Transverse colon (tissue), 3 donors: ENCODE results near the gene USP22.
A peak's percentile ranks its signal among the peaks of the same experiment; 100 is the strongest.

ENCODE experiments used
- POLR2A ChIP-seq: fragments of 450-650 bp; IDR thresholded peaks from one replicate; pipeline ENCODE4 v1.6.1; 2016; ENCODE audit warnings: antibody characterized with exemption, mild to moderate bottlenecking, moderate library complexity
- TF ChIP-seq, protein P1 (sequence below), 5 experiments: fragments of 200-600 bp in 3 of 5; fragments of 450-650 bp in 2 of 5; sonication (generic) in 3 of 5; IDR thresholded peaks; 1 replicate in 2 of 5; 2 replicates in 3 of 5; pipeline ENCODE4 v1.5.1; 2016 to 2017; ENCODE audit warnings: antibody characterized with exemption in 5 of 5, inconsistent platforms in 3 of 5, mild to moderate bottlenecking in 2 of 5, moderate library complexity in 1 of 5

DNA sequence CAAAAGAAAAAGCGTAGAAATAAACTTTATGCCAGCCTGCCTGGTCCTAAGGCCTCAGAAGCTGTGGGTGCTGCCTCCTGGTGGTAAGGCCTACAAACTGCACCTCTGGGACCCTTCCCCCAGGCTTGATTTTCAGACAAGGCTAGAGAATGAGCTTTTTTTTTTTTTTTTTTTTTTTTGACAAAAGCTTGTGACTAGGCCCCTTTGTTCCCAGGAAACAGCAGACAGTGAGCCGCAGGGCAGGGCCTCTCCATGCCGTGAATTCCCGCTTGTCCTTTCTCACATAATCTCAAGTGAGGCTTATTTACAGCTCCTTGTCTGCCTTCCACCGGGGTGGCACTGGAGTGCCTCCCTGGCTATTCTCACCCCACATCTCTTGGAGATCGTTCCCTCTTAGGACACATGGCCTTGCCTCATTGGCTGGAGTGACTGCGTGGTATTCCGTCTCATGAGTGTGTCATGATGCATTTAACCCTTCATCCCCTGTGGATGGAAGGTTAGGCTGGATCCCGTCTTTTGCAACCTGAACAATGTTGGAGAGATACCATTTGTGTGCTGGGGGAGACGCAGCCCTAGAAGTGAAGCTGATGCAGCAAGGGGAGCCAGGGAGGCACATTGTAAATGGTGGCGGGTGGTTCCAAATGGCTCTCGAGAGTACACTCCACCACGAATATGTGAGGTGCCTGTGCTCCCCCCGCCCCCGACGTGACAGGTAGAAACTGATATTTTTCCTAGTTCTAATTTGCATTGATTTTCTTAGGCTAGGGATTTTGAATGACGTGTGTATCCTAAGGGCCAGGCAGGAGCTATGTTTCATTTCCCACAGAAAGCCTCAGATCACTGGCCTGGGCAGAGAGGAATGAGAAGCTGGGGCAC is 49.6 kb downstream of the USP22 start:
- TF ChIP-seq, protein P1, sequence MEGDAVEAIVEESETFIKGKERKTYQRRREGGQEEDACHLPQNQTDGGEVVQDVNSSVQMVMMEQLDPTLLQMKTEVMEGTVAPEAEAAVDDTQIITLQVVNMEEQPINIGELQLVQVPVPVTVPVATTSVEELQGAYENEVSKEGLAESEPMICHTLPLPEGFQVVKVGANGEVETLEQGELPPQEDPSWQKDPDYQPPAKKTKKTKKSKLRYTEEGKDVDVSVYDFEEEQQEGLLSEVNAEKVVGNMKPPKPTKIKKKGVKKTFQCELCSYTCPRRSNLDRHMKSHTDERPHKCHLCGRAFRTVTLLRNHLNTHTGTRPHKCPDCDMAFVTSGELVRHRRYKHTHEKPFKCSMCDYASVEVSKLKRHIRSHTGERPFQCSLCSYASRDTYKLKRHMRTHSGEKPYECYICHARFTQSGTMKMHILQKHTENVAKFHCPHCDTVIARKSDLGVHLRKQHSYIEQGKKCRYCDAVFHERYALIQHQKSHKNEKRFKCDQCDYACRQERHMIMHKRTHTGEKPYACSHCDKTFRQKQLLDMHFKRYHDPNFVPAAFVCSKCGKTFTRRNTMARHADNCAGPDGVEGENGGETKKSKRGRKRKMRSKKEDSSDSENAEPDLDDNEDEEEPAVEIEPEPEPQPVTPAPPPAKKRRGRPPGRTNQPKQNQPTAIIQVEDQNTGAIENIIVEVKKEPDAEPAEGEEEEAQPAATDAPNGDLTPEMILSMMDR (IDR thresholded peaks at IDR 0.05), result peak; percentile 91 to 95 (median 93)
- TF ChIP-seq POLR2A, result no peak
